Hematopoietic multipotent progenitor cell treated with erythropoietin and hydrocortisone succinate and interleukin-3 and kit ligand, for 8 days (in vitro differentiated cells): ENCODE measurements around the gene DMAC2.
"Not testable (repeated sequence)": the region's sequence is repeated elsewhere in the genome, so short reads cannot be mapped to it uniquely, and the experiment has no call there.

Experiments
- DNase-seq: peaks from one replicate; pipeline ENCODE4 v3.0.0-alpha.2; 2015

The DMAC2 gene

DNA sequence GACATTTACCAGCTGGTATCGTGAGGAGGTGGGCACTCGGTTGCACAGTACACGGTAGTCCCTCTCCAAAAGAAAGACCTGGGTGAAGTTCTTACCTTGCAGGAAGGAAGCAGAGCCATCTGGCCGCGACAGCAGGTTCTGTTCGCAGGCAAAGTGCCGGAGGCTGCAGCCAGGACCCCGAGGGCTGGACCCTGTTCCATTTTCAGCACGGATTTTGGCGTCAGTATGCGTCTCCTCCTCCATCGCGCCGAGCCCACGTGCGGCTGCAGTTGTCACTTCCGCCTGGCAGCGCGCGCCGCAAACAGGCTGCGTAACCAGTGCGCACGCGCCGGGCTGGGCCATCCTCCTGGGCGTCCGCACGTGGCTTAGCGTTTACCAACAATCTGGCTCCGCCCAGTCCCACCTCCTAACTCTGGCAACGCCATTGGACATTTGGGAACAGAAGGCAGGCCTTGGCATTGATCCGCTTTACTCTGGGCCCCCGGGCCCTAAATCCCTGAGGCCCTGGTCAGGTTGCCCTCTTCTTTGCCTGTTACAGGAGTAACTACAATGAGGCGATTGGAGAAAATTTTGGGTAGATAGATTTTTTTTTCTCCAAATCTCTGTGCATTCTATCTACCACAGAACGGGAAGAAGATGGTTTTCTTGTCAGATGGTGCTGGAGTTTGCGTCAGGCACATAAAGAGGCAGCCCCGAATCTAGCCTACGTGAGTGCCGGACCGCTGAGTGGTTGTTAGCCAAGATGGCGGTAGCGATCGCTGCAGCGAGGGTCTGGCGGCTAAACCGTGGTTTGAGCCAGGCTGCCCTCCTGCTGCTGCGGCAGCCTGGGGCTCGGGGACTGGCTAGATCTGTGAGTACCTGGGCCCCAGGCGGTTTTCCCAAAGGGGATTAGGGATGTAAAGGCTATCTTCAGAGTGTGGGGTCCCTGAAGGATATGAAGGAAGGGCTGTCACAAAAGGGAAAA lies 42.3 kb downstream of the DMAC2 start, which contains the start of the genes BCKDHA and EXOSC5:
Gene BCKDHA, plus strand, starts transcription at position 733 of the 964 bp plus-strand sequence. Its CDS starts 10 bp downstream, at position 743.
Gene EXOSC5, minus strand, starts transcription at position 274 of the 964 bp plus-strand sequence. Its CDS starts 31 bp downstream, at position 243.
- peak; percentile 100 for DNase-seq

DNA sequence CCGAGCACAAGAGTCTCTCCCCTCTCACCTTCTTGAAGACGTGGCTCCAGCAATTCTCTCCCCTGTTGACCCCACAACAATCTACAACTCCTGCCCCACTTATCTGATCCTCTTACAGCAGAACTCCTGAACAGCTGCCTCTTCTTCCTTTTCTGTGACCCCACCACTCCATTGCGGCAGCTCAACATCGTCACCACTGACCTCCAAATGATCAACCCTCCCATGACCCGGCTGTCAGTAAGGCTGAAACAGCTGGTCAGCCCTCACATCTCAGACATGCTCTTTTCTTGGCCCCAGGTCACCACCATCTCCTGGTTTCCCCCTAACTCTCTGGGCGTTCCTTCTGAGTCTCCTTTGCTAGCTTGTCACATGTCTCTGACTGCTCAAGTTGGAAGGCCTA lies 44.4 kb downstream of the DMAC2 start:
- no peak for DNase-seq

DNA sequence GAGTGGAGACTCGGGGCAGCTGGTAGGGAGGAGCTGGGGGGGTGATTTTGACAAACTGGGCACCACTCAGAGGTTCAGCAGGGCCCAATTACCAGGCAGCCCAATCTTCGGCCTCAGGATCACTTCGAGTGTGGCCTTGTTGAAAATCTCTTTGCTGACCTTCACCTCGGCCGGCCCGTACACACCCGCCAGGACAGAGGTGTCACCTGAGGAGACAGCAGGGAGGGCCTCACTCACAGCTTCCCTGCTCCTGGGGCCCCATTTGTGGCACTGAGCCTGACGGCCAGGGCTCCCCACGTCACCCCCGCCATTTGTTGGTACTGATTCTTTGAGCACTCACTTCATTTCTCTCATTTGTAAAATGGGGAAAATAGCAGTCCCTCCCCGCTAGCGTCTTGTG lies 46.9 kb downstream of the DMAC2 start:
- DNase-seq = no peak

DNA sequence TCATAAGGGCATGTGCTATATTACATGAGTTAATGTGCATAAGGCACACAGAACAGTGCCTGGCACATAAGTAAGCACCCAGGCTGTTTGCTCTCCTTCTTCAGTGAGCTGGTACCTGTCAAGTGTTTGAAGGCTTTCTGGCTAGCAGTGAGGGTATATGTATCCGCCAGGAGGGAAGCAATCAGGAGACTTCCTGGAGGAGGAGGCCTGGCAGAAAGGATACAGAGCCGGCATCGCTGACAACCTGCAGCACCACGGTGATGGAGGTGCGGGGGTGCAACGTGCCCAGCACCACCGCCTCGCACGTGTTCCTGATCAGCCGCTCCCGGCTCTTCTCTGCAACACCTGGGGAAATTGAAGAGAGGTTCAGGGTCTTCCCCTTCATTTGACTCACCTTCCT lies 48.1 kb downstream of the DMAC2 start:
- DNase-seq = no peak

DNA sequence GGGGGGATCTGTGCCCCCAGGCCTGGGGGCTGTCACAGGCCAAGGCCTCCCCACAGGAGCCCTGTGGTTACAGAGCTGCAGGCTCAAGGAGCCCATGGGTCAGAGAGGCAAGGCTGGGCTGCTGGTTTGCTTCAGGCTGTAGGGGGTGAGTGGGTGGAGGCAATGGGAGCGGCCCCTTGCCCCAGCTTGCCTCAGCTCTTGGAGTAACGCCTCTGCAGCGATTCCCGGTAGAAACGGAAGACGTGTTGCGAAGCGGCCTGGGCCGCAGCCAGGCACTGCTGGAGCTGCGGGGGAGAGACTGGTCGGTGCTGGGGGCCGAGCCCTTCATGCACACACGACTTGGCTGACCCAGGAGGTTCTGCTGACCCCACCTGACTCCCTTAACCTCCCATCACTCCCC lies 53.3 kb downstream of the DMAC2 start:
- DNase-seq = no peak

DNA sequence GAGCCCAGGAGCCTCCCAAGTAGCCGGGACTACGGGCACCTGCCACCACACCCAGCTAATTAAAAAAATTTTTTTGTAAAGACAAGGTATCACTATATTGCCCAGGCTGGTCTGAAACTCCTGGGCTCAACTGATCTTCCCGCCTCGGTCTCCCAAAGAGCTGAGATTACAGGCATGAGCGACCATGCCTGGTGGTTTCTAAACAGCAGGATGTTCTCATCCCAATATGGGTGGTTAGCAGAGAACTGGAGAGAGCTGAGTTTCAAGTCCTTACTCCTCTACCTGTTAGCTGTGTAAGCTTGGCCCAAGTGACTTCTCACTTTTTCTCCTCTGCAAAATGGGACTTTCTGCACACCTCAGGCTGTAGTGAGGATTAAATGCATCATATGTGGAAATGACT lies 55.4 kb downstream of the DMAC2 start:
- DNase-seq = no peak

DNA sequence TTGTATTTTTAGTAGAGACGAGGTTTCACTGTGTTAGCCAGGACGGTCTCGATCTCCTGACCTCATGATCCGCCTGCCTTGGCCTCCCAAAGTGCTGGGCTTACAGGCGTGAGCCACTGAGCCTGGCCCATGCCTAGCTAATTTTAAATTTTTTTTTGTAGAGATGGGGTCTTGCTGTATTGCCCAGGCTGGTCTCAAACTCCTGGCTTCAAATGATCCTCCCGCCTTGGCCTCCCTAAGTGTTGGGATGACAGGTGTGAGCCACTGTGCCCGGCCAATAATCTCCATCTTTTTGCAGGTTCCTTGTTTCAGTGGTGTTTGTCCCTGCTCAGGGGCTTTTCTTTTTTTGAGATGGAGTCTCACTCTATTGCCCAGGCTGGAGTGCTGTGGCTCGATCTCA lies 58.2 kb downstream of the DMAC2 start:
- DNase-seq = not testable (repeated sequence)
